ENCODE results near the gene HUNK.
"Not testable (repeated sequence)": the region's sequence is repeated elsewhere in the genome, so short reads cannot be mapped to it uniquely, and the experiment has no call there.

Gene HUNK

DNA sequence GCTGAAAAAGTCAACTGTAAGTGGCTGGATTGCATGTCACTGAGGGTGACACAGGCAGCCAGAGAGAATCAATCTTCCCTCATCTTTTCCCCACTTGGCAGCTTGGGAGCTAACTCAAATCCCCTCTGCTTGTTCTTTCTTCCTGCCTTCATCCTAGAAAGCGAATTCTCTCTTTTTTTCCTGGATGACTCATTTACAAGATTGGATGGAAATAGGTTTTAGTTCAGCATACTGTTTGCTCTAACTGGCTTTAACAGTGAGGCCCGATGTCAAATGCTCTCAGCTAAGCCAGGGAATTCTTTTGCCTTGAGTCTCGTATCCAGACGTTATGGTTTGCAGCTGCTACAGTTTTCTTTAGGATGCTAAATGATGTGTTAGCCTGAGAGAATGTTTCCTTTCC lies 72.7 kb downstream of the HUNK start:
- ChIA-PET CTCF (interaction anchor here (0.6 kb wide), 1 partner anchor 43 kb away, joined by 7 read pairs; no protein-coding TSS in a partner anchor), POLR2A (ENCODE audit: low non-redundant PET) (no interaction called here)
- TF ChIP-seq, protein P1, sequence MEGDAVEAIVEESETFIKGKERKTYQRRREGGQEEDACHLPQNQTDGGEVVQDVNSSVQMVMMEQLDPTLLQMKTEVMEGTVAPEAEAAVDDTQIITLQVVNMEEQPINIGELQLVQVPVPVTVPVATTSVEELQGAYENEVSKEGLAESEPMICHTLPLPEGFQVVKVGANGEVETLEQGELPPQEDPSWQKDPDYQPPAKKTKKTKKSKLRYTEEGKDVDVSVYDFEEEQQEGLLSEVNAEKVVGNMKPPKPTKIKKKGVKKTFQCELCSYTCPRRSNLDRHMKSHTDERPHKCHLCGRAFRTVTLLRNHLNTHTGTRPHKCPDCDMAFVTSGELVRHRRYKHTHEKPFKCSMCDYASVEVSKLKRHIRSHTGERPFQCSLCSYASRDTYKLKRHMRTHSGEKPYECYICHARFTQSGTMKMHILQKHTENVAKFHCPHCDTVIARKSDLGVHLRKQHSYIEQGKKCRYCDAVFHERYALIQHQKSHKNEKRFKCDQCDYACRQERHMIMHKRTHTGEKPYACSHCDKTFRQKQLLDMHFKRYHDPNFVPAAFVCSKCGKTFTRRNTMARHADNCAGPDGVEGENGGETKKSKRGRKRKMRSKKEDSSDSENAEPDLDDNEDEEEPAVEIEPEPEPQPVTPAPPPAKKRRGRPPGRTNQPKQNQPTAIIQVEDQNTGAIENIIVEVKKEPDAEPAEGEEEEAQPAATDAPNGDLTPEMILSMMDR (conservative IDR thresholded peaks at IDR 0.05; ENCODE audit: low read depth) = no peak
- no peak for DNase-seq (ENCODE audit: low spot score)
- no peak overlapping the region for H3K27ac ChIP-seq

DNA sequence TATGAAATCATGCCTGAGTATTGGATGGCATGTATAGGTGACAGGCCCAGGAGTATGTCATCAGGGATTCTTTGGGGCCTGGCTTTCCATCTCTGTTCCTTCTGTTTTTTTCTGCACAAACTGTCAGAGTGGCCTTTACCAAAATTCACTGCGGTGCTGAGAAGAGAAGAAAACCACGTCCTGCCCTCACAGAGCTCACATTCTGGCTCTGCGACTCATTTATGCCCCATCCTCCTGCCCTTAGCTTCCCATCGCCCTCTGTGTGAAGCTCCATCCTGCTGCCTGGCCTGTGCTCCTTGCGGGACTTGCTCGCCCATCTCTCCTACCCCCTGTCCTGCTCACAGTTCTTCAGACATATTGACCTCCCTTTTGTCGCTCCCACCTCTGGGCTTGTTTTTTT lies 73.4 kb downstream of the HUNK start:
- TF ChIP-seq, protein P1 (conservative IDR thresholded peaks at IDR 0.05; ENCODE audit: low read depth) = no peak
- CTCF ChIA-PET = interaction anchor here (0.6 kb wide), 2 partner anchors 44 to 133 kb away, joined by 3 to 7 read pairs; no protein-coding TSS in a partner anchor
- DNase-seq (ENCODE audit: low spot score) = no peak
- no peak overlapping the region for H3K27ac ChIP-seq
- POLR2A ChIA-PET (ENCODE audit: low non-redundant PET) = no interaction called here

DNA sequence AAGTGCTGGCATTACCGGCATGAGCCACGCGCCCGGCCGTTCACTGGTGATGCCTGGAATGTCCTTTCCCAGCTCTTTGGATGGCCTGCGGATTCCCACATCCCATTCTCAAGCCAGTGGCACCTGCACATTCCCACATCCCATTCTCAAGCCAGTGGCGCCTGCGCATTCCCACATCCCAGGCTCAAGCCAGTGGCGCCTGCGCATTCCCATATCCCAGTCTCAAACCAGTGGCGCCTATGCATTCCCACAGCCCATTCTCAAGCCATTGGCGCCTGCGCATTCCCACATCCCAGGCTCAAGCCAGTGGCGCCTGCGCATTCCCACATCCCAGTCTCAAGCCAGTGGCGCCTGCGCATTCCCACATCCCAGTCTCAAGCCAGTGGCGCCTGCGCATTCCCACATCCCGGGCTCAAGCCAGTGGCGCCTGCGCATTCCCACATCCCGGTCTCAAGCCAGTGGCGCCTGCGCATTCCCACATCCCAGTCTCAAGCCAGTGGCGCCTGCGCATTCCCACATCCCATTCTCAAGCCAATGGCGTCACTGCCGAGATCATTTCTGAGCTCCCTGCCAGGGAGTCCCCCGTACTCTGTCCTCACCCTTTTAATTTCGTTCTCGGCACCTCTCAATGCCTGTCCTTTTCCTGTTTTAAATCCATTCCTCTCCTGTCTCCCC lies 74.2 kb downstream of the HUNK start:
- H3K27ac ChIP-seq, CTCF ChIA-PET: not testable (repeated sequence)

GRCh38 chr21:31948676-31949075 lies 75.9 kb downstream of the HUNK start:
- H3K27ac ChIP-seq = no peak overlapping the region
- TF ChIP-seq, protein P1 (conservative IDR thresholded peaks at IDR 0.05; ENCODE audit: low read depth) = no peak
- no peak for DNase-seq (ENCODE audit: low spot score)
- ChIA-PET CTCF (no interaction called here), POLR2A (ENCODE audit: low non-redundant PET) (no interaction called here)

More for the DNA sequence above, 74.2 kb downstream of the HUNK start:
- DNase-seq (ENCODE audit: low spot score); POLR2A ChIA-PET (ENCODE audit: low non-redundant PET): not testable (repeated sequence)

DNA sequence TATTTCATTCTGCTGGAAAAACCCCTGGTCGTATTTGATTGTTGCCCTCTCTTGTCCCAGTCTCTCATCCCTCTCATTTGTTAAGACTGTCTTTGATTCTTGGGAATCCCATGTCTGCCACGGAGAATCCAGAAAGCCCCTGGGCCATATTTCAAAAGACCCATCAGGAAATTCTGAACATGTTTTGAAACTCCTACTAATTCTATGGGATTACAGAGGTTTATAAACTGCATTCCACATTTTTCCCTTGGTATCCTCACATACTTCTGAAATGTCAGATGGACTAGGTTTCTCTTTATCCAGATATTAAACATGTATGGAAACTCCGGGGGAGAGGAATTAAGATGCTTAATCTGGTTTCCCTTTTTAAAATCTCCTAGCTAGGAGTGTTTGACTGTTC lies 80.0 kb downstream of the HUNK start:
- DNase-seq (ENCODE audit: low spot score) = no peak
- TF ChIP-seq, protein P1 (conservative IDR thresholded peaks at IDR 0.05; ENCODE audit: low read depth) = no peak
- CTCF ChIA-PET = no interaction called here
- no peak overlapping the region for H3K27ac ChIP-seq
- POLR2A ChIA-PET (ENCODE audit: low non-redundant PET) = no interaction called here

GRCh38 chr21:31957631-31958030 lies 84.8 kb downstream of the HUNK start:
- ChIA-PET CTCF (no interaction called here), POLR2A (ENCODE audit: low non-redundant PET) (no interaction called here)
- no peak for DNase-seq (ENCODE audit: low spot score)
- no peak overlapping the region for H3K27ac ChIP-seq
- TF ChIP-seq, protein P1 (conservative IDR thresholded peaks at IDR 0.05; ENCODE audit: low read depth) = no peak

GRCh38 chr21:31959881-31960280 lies 87.1 kb downstream of the HUNK start:
- no peak for DNase-seq (ENCODE audit: low spot score)
- POLR2A ChIA-PET (ENCODE audit: low non-redundant PET) = no interaction called here
- TF ChIP-seq, protein P1 (conservative IDR thresholded peaks at IDR 0.05; ENCODE audit: low read depth) = no peak
- CTCF ChIA-PET = interaction anchor here (0.6 kb wide), 1 partner anchor 335 kb away, joined by 6 read pairs; no protein-coding TSS in a partner anchor
- no peak overlapping the region for H3K27ac ChIP-seq

All from RWPE1 (cell line).